Neural cell (in vitro differentiated cells): ENCODE data around the gene PTPN13.

Source experiments
- EP300 ChIP-seq: fragments of 450-650 bp; conservative IDR thresholded peaks from 2 replicates; pipeline ENCODE4 v1.6.1; 2014; ENCODE audit warnings: antibody characterized with exemption, mild to moderate bottlenecking, moderate library complexity; ENCODE audit not compliant: poor library complexity, severe bottlenecking
- TAF1 ChIP-seq: IDR thresholded peaks from 2 replicates; pipeline ENCODE4 v1.6.1; 2012; ENCODE audit warnings: low read depth
- TF ChIP-seq, protein P1 (sequence below): fragments of 450-650 bp; IDR thresholded peaks from 2 replicates; pipeline ENCODE4 v1.5.1; 2014; ENCODE audit warnings: antibody characterized with exemption, mild to moderate bottlenecking, moderate library complexity; ENCODE audit not compliant: poor library complexity, severe bottlenecking
- TF ChIP-seq, protein P2 (sequence below): IDR thresholded peaks from 2 replicates; pipeline ENCODE4 v1.6.1; 2012; ENCODE audit warnings: borderline replicate concordance

GRCh38 chr4:86749121-86749520 is 155.0 kb downstream of the PTPN13 start:
- TF ChIP-seq, protein P1, sequence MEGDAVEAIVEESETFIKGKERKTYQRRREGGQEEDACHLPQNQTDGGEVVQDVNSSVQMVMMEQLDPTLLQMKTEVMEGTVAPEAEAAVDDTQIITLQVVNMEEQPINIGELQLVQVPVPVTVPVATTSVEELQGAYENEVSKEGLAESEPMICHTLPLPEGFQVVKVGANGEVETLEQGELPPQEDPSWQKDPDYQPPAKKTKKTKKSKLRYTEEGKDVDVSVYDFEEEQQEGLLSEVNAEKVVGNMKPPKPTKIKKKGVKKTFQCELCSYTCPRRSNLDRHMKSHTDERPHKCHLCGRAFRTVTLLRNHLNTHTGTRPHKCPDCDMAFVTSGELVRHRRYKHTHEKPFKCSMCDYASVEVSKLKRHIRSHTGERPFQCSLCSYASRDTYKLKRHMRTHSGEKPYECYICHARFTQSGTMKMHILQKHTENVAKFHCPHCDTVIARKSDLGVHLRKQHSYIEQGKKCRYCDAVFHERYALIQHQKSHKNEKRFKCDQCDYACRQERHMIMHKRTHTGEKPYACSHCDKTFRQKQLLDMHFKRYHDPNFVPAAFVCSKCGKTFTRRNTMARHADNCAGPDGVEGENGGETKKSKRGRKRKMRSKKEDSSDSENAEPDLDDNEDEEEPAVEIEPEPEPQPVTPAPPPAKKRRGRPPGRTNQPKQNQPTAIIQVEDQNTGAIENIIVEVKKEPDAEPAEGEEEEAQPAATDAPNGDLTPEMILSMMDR: no peak
- TF ChIP-seq TAF1: no peak
- TF ChIP-seq EP300: no peak
- TF ChIP-seq, protein P2, sequence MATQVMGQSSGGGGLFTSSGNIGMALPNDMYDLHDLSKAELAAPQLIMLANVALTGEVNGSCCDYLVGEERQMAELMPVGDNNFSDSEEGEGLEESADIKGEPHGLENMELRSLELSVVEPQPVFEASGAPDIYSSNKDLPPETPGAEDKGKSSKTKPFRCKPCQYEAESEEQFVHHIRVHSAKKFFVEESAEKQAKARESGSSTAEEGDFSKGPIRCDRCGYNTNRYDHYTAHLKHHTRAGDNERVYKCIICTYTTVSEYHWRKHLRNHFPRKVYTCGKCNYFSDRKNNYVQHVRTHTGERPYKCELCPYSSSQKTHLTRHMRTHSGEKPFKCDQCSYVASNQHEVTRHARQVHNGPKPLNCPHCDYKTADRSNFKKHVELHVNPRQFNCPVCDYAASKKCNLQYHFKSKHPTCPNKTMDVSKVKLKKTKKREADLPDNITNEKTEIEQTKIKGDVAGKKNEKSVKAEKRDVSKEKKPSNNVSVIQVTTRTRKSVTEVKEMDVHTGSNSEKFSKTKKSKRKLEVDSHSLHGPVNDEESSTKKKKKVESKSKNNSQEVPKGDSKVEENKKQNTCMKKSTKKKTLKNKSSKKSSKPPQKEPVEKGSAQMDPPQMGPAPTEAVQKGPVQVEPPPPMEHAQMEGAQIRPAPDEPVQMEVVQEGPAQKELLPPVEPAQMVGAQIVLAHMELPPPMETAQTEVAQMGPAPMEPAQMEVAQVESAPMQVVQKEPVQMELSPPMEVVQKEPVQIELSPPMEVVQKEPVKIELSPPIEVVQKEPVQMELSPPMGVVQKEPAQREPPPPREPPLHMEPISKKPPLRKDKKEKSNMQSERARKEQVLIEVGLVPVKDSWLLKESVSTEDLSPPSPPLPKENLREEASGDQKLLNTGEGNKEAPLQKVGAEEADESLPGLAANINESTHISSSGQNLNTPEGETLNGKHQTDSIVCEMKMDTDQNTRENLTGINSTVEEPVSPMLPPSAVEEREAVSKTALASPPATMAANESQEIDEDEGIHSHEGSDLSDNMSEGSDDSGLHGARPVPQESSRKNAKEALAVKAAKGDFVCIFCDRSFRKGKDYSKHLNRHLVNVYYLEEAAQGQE: no peak
